HG03565 (cell line): Measurements from ENCODE around the gene CEACAM21.

Source experiments
- ATAC-seq: cut with Tn5 transposase; IDR thresholded peaks from one replicate; pipeline ENCODE4 v1.9.1; 2021; ENCODE audit warnings: mild to moderate bottlenecking, moderate library complexity; ENCODE audit not compliant: unreplicated experiment

CEACAM21 gene

GRCh38 chr19:41575998-41576397 is at the start of gene CEACAM21:
CEACAM21 (plus strand) TSS chr19:41576166; CDS start chr19:41576275, 109 bp downstream.
- ATAC-seq: no peak

- ATAC-seq: no peak
Observed at GRCh38 chr19:41527089-41527488, 48.9 kb upstream of the CEACAM21 start.

- no peak for ATAC-seq
Observed at GRCh38 chr19:41528106-41528505, 47.9 kb upstream of the CEACAM21 start.

GRCh38 chr19:41529484-41530183 is 46.3 kb upstream of the CEACAM21 start:
- no peak for ATAC-seq

GRCh38 chr19:41530184-41530534 is 45.8 kb upstream of the CEACAM21 start:
- no peak for ATAC-seq

- ATAC-seq: no peak
Observed at GRCh38 chr19:41530761-41531301, 45.1 kb upstream of the CEACAM21 start.

- ATAC-seq: no peak
Observed at GRCh38 chr19:41531438-41532311, 44.3 kb upstream of the CEACAM21 start.

- no peak for ATAC-seq
Observed at GRCh38 chr19:41532526-41532925, 43.4 kb upstream of the CEACAM21 start.

GRCh38 chr19:41533671-41534215 is 42.2 kb upstream of the CEACAM21 start:
- no peak for ATAC-seq

GRCh38 chr19:41535029-41535622 is 40.8 kb upstream of the CEACAM21 start:
- peak; percentile 68 for ATAC-seq

GRCh38 chr19:41537789-41538188 is 38.2 kb upstream of the CEACAM21 start:
- no peak for ATAC-seq

GRCh38 chr19:41540041-41540695 is 35.8 kb upstream of the CEACAM21 start:
- no peak for ATAC-seq

- ATAC-seq: no peak
Observed at GRCh38 chr19:41541990-41542584, 33.9 kb upstream of the CEACAM21 start.

GRCh38 chr19:41542622-41543021 is 33.3 kb upstream of the CEACAM21 start:
- no peak for ATAC-seq

GRCh38 chr19:41543582-41543981 is 32.4 kb upstream of the CEACAM21 start:
- ATAC-seq: no peak

- no peak for ATAC-seq
Observed at GRCh38 chr19:41545547-41545946, 30.4 kb upstream of the CEACAM21 start.

- ATAC-seq: no peak
Observed at GRCh38 chr19:41546386-41546789, 29.6 kb upstream of the CEACAM21 start.

GRCh38 chr19:41546961-41547360 is 29.0 kb upstream of the CEACAM21 start:
- ATAC-seq: no peak

GRCh38 chr19:41547569-41547968 is 28.4 kb upstream of the CEACAM21 start:
- ATAC-seq: no peak

- no peak for ATAC-seq
Observed at GRCh38 chr19:41548047-41548446, 27.9 kb upstream of the CEACAM21 start.
